Inferior parietal cortex (tissue), 1 donor: Measurements from ENCODE around the gene SSBP3.

ENCODE experiments used
- DNase-seq: peaks from one replicate; pipeline ENCODE4 v3.0.0-alpha.2; 2016; ENCODE audit errors: extremely low spot score

SSBP3 gene

DNA sequence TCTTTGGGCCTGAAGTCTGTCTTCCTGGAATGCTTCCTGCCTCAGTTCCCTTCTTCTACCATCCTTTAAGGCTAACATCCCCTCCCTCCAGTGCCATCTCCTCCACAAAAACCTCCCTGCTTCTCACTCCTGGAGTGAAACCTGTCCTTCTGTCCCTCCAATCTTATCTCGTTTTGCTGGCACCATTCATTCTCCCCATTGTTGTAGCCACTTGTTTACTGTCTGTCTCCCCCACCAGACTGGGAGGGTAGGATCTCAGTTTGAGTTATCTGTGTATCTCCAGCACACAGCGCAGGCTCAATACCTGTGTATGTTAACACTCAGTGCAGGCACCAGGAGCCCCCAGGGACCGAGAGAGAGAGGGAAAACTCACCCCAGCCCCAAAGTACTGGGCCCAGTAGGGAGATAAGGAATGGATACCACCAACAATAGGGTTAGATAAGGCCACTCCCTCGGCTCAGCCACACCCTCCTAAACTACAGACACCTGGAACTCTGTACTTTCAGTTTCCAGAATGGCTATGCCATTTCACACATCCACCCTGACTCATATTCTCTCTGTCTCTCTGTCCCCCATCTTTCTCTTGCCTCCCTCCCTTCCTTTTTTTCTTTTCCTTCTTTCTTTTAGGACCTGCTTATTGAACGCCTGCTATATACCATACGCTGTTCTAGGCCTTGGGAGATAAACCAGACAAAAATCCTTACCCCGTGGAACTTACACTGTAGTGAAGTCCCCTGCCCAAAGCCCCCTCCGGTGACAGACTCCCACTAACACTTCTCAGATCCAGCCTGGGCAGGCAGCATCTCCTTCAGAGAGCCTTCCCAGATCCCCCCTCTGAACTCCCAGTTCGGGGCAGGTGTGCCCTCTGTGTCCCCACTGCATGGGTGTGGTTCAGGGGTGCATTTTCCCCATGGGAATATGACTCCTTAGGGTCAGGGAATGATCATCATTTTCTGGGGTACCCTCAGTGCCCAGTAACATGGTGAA, 3.3 kb upstream of the SSBP3 start:
- DNase-seq = no peak

DNA sequence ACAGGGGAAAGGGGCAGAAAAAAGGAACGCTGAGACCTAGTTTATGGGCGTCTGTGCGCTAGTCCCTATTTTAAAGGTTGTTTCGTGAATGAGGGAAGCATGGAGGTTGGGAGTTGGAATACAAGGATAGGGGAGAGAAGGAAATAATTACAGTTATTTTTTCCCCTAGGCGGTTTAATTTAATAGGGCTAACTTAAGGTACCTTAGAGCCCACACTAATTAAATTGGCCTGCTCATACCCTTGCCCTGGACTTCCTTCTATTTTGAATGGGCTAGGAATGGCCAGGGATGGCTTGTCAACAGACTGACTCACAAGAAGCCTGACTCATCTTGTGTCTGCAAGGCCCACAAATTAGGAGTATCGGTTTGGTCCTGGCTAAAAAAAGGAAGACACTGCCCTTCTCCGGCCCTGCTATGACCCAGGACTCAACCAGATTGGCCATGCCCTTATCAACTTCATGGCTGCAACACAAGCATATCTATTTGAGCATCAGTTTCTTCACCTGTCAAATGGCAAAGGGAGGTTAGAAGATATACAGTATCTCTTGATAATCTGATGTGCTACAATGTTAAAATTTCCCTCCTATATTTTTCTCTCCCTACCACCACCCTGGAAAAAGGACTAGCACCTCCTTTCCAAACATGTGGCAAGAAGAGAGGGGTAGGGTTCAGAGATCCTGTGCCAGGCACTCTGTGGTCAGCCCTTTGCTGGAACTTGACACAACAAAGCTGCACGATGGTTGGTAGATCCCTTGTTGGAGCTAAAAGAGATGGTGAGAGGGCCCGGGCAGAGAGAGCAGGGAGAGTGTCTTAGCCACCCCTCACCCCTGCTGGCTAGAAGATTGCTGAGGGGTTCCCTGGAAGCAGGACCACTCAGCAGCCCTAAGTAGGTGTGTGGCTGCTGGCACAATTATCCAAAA, 2.2 kb upstream of the SSBP3 start:
- peak; percentile 52 for DNase-seq

DNA sequence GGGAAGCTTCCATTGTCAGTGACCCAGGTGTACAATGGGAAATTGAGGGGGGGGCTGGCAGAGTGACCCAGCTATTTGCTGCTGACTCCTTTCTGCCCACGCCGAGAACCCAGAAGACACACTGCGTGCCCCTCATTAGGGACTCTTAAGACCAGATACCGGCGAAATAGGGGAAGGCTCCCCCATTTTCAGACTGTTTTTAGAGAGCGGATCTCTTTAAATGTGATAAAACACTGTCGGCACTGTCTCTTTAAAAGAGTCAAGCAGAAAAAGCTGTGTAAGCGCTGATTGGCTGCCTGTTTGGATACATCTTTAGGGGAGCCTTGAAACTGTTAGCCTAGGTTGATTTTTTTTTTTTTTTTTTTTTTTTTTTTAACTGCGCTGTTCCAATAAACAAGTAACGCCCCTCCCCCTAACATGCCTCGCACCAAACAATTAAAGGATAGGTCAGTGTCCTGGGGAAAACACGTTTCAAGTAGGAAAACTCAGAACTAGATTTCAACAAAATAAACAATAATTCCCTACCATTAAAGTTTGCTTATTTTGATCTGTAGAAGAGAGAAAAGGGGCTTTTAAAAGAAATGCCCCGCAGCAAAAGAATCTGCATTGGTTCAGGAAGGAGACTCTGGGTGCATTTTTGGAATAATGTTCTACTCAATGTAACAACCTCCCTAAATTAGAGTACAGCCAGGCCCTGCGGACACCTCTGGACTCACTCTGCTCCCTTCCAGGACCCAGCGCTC, 1.4 kb upstream of the SSBP3 start:
- DNase-seq = peak; percentile 95

DNA sequence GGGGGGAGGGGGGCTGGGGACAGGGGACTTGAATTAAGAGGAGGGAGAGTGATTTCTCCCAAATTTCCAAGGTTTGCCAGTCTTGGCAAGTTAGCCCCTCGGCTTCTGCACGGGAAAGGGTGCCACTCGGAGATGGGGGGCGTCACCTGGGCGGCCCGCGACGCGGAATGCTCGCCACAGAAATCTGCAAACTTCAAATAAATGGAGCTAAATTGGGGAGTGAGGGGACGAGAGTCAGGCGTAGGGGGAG, 885 bp upstream of the SSBP3 start:
- no peak for DNase-seq

DNA sequence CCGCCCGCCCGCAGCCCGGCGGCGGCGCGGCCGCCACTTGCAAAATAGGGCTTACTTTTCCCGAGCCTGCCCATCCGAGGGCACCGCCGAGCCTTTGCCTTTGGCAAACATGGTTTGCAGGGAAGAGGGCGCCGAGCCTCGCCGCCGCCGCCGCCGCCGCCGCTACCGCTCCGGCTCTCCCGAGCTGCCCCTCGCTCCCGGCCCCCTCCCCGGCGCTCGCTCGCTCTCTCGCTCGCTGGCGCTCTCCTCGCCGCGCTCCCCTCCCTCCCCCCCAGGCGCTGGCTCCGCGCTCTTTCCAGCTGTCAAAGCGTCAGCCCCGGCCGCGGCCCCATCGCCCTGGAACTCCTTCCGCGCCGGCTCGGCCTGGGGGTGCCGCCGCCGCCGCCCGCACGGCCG, 298 bp downstream of the SSBP3 start:
- DNase-seq = no peak

DNA sequence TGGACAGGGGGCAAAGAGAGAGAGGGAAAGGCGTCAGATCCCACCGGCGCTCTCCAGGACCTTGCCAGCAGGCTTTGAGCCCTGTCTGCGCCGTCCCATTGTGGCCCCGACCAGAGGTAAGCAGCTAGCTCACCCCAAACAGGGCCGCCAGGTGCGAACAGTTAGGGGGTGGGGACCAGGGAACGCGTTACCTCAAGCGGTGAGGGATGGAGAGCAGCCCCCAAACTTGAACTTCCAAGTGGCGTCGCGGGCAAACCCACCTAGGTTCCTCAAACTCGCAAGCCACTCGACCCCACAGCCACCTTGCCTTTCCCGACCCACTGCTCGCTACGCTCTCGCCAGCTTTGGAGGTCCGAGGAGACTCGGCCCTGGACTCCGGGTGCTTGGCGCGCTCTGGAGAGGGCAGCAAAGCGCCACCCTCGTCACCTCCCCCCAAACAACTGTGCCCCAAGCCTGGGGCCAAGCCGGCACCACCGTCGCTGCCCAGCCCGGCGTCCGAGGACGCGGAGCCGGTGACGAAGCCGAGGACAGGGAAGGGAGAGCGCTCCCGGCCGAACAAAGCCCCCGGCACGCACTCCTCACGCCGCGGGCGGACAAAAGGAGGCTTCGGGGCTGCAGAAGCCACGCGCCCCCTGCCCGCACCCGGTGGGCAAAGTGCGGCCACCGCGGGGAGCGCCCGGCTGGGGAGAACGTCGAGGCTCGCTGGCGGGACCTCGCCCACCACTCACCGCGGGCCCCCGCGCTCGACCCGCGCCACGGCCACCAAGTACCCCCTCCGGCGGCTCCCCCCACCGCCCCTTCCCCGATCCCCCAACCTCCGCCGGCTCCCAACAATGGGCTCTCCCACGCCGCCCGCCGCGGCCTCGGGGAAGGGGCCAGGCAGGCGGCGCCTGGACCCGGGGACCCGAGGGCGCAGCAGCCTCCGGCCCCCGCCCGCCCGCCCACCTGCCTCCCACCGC, 976 bp downstream of the SSBP3 start:
- no peak for DNase-seq

DNA sequence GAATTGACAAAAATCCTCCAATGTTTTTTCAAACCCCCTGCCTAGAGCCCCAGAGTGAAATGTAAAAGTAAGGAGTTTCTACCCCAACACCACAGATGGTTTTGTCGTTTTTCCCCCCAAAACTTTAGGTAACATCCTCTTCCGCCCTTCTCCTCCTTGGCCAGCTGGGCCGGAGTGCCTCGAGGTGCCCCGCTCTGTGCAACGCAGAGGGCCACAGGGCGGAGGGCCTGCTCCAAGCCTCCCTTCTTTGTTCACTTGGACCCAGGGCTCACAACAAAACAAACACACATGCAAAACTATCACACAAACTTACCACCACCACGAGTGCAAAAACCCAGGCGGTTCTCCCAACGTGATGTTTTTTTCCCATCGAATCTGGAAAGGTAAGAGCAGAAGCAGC, 1.9 kb downstream of the SSBP3 start:
- DNase-seq = no peak

DNA sequence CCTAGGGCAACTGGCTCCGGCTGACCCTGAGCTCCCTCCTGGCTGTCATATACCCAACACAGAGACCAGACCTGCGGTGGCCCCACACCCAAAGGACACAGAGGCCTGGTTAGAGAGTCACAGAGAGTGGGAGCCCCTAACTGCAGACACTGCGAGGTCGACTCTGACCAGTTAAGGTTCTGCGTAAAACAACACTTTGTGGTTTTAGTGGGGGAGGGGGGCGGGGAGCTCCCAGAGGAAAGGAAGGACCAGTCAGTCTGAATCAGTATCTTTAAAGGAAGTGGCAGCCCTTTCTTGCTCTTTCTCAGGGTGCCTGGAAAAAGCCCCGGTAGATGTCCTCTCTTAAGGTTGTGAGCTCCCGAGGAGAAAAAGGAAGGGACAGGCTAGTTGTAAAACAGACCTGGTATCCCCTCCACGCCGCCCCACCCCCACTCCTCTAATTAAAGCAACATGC, 2.4 kb downstream of the SSBP3 start:
- DNase-seq = peak; percentile 2

DNA sequence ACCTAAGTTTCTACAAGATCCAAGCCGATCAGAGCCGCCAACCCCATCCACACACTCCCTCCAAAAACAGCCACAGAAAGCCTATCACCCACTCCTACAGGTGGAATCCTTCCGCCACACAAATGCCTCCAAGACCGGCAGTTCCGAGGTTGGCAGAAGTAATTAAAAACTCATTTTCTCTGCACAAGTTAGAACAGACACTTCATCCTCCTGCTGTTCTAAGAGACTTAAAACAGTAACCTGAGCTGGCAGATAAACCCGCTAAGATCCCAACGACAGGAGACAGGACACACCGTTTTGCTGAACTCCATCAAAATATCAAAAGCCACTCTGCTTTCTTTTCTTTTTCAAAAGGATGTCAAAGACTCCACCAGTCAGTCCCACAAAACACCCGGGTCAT, 2.8 kb downstream of the SSBP3 start:
- DNase-seq = peak; percentile 8

DNA sequence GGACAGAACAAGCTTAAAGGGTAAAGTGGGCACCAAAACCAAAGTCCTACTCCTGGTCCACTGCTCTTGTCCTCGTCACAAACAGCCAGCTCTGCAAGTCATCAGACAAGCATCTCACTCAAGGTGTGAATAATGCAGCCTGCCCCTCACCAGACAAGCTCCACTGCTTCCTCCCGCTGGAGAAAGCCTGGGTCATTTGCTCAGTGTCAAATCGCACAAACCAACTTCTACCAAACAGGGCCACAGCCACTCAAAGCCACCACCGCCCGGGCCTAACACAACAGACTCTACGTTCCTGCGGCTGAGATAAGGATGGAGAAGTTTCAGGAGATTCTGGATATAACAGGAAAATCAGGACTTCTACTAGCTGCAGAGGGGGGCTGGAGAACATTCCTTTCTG, 3.3 kb downstream of the SSBP3 start:
- DNase-seq = peak; percentile 4

DNA sequence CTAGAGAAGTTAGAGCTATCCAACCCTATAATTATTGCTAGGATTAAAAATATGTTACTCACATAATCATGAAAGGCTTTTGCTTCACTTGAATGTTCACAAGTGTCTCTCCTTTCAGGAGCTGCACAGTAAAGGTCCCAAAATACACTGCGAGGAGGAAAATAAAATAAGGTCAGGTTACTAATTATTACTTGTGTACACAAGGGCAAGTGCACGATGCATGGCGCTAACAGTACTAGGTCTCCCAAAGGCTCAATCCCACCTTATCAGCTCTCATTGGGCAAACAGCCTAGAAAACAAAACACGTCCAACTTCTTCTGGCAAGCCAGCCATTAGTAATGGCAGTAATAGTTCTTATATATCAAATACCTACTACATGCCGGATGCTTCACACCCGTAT, 4.4 kb downstream of the SSBP3 start:
- no peak for DNase-seq

DNA sequence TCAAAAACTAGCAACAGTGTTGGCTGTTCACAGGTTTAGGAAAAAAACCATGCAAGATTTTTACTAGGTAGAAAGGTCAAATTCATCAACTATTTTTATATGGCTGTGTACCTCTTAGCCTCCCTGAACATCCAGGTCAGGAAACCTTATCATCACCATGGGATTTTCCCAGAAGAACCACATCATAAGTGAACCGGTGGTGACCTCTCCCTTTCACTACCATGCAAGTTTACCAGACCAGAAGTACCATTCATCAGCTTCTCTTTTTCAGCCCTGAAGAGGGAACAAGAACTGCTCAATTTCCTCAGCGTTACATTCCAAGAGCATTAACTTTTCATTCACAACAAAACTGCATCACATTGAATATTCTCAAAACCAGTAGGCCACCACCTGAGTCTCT, 5.9 kb downstream of the SSBP3 start:
- DNase-seq = no peak

DNA sequence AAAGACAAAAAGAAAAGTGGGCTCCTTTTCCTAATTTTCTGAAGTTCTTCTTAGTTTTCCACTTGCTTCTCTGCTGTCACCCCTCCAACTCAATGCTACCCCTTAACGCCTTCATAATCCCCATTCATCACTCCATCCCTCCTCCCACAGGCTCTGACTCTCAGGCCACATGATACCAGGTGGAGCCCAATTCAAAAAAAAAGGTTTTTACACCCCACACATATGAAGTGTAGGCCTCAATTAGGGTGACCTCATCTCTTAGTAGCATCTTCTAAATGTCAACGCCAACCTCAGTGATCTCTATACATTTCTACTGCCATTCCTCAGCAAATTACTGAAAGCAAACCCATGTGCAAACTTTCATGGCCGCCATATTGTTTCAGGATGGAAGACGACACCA, 6.4 kb downstream of the SSBP3 start:
- DNase-seq = no peak

DNA sequence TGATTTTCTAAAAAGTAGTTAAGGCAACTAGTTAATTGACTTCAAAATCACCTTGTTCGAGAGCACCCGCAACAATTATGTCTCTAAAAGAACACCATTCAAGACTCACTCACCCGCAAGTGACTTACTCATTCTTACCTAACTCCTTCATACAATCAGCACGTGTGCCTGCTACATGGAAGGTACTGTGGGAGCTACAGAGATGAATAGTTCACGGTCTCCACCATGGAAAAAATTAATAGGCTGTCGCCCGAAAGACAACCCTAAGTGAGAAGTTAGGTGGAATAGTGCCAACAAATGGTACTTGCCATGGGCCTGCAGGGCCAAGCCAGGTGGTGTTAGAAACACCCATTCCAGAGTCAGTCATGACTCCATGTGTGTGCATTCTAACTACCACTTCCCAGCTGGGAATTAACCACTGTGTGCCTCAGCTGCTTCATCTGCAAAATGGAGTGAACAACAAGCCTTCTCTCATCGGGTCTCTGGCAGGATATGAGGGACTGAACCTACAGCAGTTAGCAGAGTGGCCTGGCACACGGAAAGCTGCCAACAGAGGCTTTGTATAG, 7.1 kb downstream of the SSBP3 start:
- DNase-seq = no peak

DNA sequence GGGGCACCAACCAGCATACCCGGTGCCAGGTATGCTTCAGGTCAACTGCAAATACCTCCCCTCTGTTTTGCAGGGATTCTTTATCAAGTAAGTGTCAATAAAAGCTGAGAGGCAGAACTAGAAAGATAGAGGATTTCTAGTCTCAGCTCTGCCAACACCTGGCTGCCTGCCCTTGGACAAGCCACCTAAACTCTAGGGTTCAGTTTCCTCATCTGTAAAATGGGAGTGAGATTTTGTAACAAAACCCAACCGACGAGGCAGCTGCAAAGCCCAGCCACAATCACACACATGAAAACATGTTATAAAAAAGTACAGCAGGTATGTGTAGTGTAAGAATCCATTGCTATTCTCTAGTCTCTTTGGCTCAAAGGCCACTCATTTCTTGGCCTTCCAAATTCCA, 8.2 kb downstream of the SSBP3 start:
- no peak for DNase-seq

DNA sequence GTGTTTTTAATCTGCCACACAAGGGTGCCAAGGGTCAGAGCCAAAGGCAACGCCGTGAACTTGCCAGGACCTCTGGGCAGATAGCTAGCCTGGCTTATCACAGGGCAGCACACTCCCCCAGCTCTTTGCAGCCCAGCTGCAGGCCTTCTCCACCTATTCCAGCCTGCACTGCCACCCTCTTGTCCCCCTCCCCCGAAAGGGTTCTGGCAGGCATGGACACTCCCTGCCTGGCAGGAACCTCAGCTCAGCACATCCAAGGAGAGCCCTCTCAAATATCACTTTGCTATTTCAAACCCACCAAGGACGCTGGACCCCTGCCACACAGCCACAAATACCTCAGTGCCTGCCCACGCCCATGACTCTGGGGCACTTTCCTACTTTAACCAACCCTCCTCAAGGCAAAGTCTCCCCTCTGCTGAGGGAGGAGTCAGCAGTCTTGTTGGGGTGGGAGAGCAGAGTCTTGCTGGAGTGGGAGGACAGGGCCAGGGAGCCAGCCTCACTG, 9.1 kb downstream of the SSBP3 start:
- DNase-seq = no peak

DNA sequence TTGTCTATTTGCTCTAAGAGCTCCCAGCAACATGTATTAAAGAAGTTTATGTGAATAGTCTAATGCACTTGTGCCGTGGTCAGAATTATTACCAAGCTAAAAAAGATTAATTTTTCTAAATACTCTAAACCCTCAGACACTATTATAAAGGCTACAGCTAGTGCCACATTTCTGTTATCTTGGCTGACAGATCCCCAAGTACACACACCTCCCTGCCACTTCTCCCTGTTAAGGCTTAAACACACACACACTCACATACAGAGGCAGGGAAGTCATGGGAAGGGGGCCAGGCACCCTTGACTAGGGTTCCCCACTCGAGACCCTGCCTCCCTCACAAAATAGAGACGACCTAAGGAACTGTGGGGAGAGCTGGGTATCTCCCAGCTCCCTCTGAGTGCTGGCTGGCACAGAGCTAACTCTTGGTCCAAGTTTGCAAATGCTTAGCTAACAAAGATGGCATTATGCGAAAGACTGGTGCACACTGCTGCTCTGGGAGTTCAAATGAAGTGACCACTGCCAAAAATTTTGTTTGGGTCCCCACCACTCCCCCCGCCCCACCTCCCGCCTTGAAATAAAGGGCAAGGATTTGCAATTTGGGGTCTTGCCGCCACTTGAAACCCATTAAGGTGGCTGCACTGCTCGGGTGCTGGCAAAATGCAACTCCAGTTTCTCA, 9.8 kb downstream of the SSBP3 start:
- DNase-seq = peak; percentile 47

DNA sequence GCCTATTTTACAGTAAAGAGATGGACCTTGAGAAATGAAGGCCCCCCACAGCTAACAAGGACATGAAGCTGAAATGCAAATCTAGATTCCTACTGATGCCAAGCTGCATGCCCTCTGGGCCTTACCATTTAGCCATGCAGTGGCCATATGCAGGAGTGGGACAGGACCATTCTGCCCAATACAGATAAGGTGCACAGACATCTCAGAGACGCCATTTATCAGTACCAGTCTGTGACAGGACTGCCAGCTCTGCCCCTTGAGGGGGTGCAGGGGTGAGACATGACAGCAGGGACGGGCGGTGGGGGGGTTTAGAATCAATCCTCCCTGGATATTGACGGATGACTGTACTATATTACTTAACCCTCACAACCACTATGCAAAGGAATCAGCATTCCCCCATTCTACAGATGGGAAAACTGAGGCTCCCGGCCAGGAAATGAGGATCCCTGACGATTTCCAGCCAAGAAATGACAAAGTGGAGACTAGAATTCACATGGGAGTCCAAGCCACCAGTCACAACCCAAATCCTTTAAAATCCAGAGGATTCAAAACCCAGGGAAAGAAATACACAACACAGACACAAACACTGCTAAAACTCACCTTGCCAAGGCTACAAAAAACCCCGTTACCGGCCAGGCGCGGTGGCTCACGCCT, 10.8 kb downstream of the SSBP3 start:
- no peak for DNase-seq

DNA sequence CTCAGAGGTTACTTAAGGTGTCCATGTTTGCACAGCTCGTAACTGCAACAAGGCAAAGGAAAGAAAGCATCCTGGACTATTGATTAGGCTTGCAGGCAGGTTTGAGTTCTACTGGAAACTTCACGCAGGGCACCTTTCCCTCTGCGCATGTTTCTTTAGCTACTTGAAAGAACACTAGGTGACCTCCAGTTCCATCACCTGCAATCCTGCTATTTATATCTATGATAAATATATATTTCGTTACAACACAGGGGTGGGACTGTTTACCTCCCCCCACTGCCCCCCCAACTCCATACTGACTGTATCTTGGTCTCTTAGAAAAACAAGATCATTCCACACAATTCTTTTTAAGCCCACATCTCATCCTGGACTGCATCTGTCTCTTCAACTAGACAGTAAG, 12.1 kb downstream of the SSBP3 start:
- no peak for DNase-seq
